H9 (cell line): Measurements from ENCODE around the gene ADNP2. TPM values are rescaled to one million over a fixed set of nuclear protein-coding genes. Genes with fewer than 3 reads are reported as not detected.

Experiments used
- DNase-seq: peaks from one replicate; pipeline ENCODE4 v3.0.0-alpha.2; 2017
- H2AFZ ChIP-seq: one replicate; pipeline ENCODE4 v1.6.1; 2013; ENCODE audit warnings: mild to moderate bottlenecking, low read length, control low read depth, moderate library complexity
- H2AK5ac ChIP-seq: 2 replicates; pipeline ENCODE4 v1.6.1; 2013; ENCODE audit warnings: low read length, control low read depth, mixed read lengths; ENCODE audit not compliant: insufficient read length
- H2BK120ac ChIP-seq: one replicate; pipeline ENCODE4 v1.6.1; 2013; ENCODE audit warnings: low read depth, mild to moderate bottlenecking, low read length, control low read depth, inconsistent platforms; ENCODE audit not compliant: poor library complexity, severe bottlenecking
- H2BK12ac ChIP-seq: 2 replicates; pipeline ENCODE4 v1.6.1; 2013; ENCODE audit warnings: low read length, control low read depth, mixed read lengths, low read depth; ENCODE audit not compliant: insufficient read length
- H2BK15ac ChIP-seq: 2 replicates; pipeline ENCODE4 v1.6.1; 2013; ENCODE audit warnings: low read depth, low read length, control low read depth
- H2BK20ac ChIP-seq: one replicate; pipeline ENCODE4 v1.6.1; 2013; ENCODE audit warnings: low read depth, mild to moderate bottlenecking, low read length, control low read depth, inconsistent platforms; ENCODE audit not compliant: poor library complexity, severe bottlenecking
- H2BK5ac ChIP-seq: 2 replicates; pipeline ENCODE4 v1.6.1; 2013; ENCODE audit warnings: low read length, control low read depth, mixed read lengths; ENCODE audit not compliant: insufficient read length
- H3K14ac ChIP-seq: 2 replicates; pipeline ENCODE4 v1.6.1; 2013; ENCODE audit warnings: low read length, control low read depth; ENCODE audit not compliant: insufficient read depth
- H3K18ac ChIP-seq: 2 replicates; pipeline ENCODE4 v1.6.1; 2013; ENCODE audit warnings: low read depth, mild to moderate bottlenecking, mixed read lengths, low read length, control low read depth; ENCODE audit not compliant: insufficient read length
- H3K23ac ChIP-seq: 2 replicates; pipeline ENCODE4 v1.6.1; 2013; ENCODE audit warnings: low read length, control low read depth, mixed read lengths, low read depth; ENCODE audit not compliant: insufficient read length
- H3K23me2 ChIP-seq: 2 replicates; pipeline ENCODE4 v1.6.1; 2013; ENCODE audit warnings: low read depth, mild to moderate bottlenecking, mixed read lengths, low read length, control low read depth; ENCODE audit not compliant: insufficient read length, poor library complexity, severe bottlenecking
- H3K27ac ChIP-seq: 2 replicates; pipeline ENCODE4 v1.5.1; 2013; ENCODE audit warnings: low read length, control low read depth, mixed read lengths, low read depth; ENCODE audit not compliant: insufficient read length
- H3K27me3 ChIP-seq: 2 replicates; pipeline ENCODE4 v1.6.1; 2013; ENCODE audit warnings: low read length, control low read depth, inconsistent platforms; ENCODE audit not compliant: insufficient read depth
- H3K4ac ChIP-seq: 2 replicates; pipeline ENCODE4 v1.6.1; 2013; ENCODE audit warnings: low read depth, mild to moderate bottlenecking, control low read depth, inconsistent platforms, low read length, moderate library complexity
- H3K4me1 ChIP-seq: 2 replicates; pipeline ENCODE4 v1.6.1; 2013; ENCODE audit warnings: low read length, control low read depth, inconsistent platforms; ENCODE audit not compliant: insufficient read depth
- H3K4me2 ChIP-seq: 2 replicates; pipeline ENCODE4 v1.6.1; 2013; ENCODE audit warnings: low read length, control low read depth, mixed read lengths; ENCODE audit not compliant: insufficient read length, insufficient read depth
- H3K56ac ChIP-seq: 2 replicates; pipeline ENCODE4 v1.6.1; 2013; ENCODE audit warnings: low read depth, mild to moderate bottlenecking, mixed read lengths, low read length, control low read depth; ENCODE audit not compliant: insufficient read length
- H3K79me1 ChIP-seq: 2 replicates; pipeline ENCODE4 v1.6.1; 2013; ENCODE audit warnings: low read depth, mild to moderate bottlenecking, moderate library complexity, low read length, control low read depth, inconsistent platforms; ENCODE audit not compliant: insufficient read depth, poor library complexity, severe bottlenecking
- H3K79me2 ChIP-seq: 2 replicates; pipeline ENCODE4 v1.6.1; 2013; ENCODE audit warnings: low read length, control low read depth, inconsistent platforms; ENCODE audit not compliant: insufficient read depth
- H3K9ac ChIP-seq: 2 replicates; pipeline ENCODE4 v1.6.1; 2013; ENCODE audit warnings: low read length, control low read depth, mixed read lengths; ENCODE audit not compliant: insufficient read length; ENCODE audit errors: extremely low read depth
- H3K9me3 ChIP-seq: one replicate; pipeline ENCODE4 v1.6.1; 2013; ENCODE audit warnings: low read depth, low read length, inconsistent platforms; ENCODE audit not compliant: control insufficient read depth
- H3T11ph ChIP-seq: one replicate; pipeline ENCODE4 v1.6.1; 2013; ENCODE audit warnings: mild to moderate bottlenecking, low read length, control low read depth, inconsistent platforms
- H4K20me1 ChIP-seq: one replicate; pipeline ENCODE4 v1.6.1; 2013; ENCODE audit not compliant: control insufficient read depth, insufficient read length, insufficient read depth
- H4K5ac ChIP-seq: 2 replicates; pipeline ENCODE4 v1.6.1; 2013; ENCODE audit warnings: low read depth, mild to moderate bottlenecking, mixed read lengths, low read length, control low read depth; ENCODE audit not compliant: insufficient read length
- H4K8ac ChIP-seq: replicated peaks from 2 replicates; pipeline ENCODE4 v1.6.1; 2013; ENCODE audit warnings: low read length, control low read depth, mixed read lengths, low read depth; ENCODE audit not compliant: insufficient read length
- H4K91ac ChIP-seq: 2 replicates; pipeline ENCODE4 v1.6.1; 2013; ENCODE audit warnings: low read depth, mild to moderate bottlenecking, moderate library complexity, mixed read lengths, low read length, control low read depth; ENCODE audit not compliant: insufficient read length
- H3K27ac Mint-ChIP-seq, 3 experiments: 2 replicates in 2 of 3; 3 replicates in 1 of 3; pipeline ENCODE4 v1.8.0; 2020 to 2021; ENCODE audit warnings: mixed read lengths in 3 of 3, mild to moderate bottlenecking in 1 of 3, moderate library complexity in 1 of 3
- H3K27me3 Mint-ChIP-seq: 2 replicates; pipeline ENCODE4 v1.8.0; 2021; ENCODE audit warnings: low read depth, mild to moderate bottlenecking, moderate library complexity, mixed read lengths
- H3K36me3 Mint-ChIP-seq, 3 experiments: 2 replicates in 2 of 3; 3 replicates in 1 of 3; pipeline ENCODE4 v1.8.0; 2020 to 2021; ENCODE audit warnings: low read depth in 3 of 3, mixed read lengths in 3 of 3; ENCODE audit not compliant: insufficient read depth in 1 of 3
- H3K4me1 Mint-ChIP-seq, 2 experiments: 2 replicates each; pipeline ENCODE4 v1.8.0; 2020; ENCODE audit warnings: mixed read lengths in 2 of 2
- H3K4me3 Mint-ChIP-seq, 2 experiments: 2 replicates in 1 of 2; 3 replicates in 1 of 2; pipeline ENCODE4 v1.8.0; 2020 to 2021; ENCODE audit warnings: mild to moderate bottlenecking in 2 of 2, mixed read lengths in 2 of 2, moderate library complexity in 1 of 2
- H3K9me3 Mint-ChIP-seq, 2 experiments: 2 replicates in 1 of 2; 3 replicates in 1 of 2; pipeline ENCODE4 v1.8.0; 2020; ENCODE audit warnings: mild to moderate bottlenecking in 2 of 2, mixed read lengths in 2 of 2, moderate library complexity in 1 of 2
- WGBS: extraction: QIAGEN DNeasy Blood & Tissue Kit; methylation state at CpG from one replicate; pipeline ENCODE4 v1.1.7; 2013; ENCODE audit warnings: missing lambda C conversion rate, low lambda C conversion rate, mixed read lengths; ENCODE audit not compliant: insufficient read length; ENCODE audit errors: extremely low coverage; 5-methylcytosine and 5-hydroxymethylcytosine counted together
- total RNA-seq: library from RNA; stranded (reverse); gene quantifications from 2 replicates; pipeline ENCODE4 v1.2.1, GENCODE V29; 2021
- TF ChIP-seq, protein P1 (sequence below): fragments of 200-600 bp; sonication (generic); conservative IDR thresholded peaks from 3 replicates; pipeline ENCODE4 v1.8.0; 2021; ENCODE audit warnings: antibody characterized with exemption, mild to moderate bottlenecking

ADNP2 gene
- total RNA-seq, 1 experiment from 2014 or later: 53.5 TPM

DNA sequence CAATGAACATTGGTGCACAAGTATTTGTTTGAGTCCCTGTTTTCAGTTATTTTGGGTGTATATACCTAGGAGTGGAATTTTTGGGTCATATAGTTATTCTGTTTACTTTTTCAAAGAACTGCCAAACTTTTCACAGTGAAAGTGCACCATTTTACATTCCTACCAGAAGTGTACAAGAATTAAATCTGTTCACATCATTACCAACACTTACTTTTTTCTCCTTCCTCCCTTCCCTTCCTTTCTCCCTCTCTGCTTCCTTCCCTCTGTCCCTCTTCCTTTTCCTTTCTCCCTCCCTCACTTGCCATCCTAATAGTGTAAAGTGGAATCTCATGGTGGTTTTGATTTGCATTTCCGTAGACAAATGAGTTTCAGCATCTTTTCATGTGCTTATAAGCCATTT lies 11.9 kb downstream of the ADNP2 start:
- no peak overlapping the region for H4K5ac ChIP-seq
- H3K9me3 ChIP-seq: no peaks in the 10 kb centered on the region
- no peak overlapping the region for H3K9ac ChIP-seq
- H3K27me3 Mint-ChIP-seq: no peaks in the 10 kb centered on the region
- H3K79me1 ChIP-seq: peaks cover 8% of the 10 kb centered on the region
- H3K23ac ChIP-seq: no peak overlapping the region
- H3K4me2 ChIP-seq: no peak overlapping the region
- no peak for DNase-seq
- H3K27me3 ChIP-seq: no peaks in the 10 kb centered on the region
- H3K4me1 Mint-ChIP-seq: peaks cover 68 to 85% of the 10 kb centered on the region in 2 experiments
- H3K27ac Mint-ChIP-seq: peak overlapping the region; percentile 38 to 76 (median 68); a peak in 6 of 7 replicates
- no peaks in the 10 kb centered on the region for H3K23me2 ChIP-seq
- no peak overlapping the region for H4K91ac ChIP-seq
- H3K14ac ChIP-seq: no peak overlapping the region
- TF ChIP-seq, protein P1, sequence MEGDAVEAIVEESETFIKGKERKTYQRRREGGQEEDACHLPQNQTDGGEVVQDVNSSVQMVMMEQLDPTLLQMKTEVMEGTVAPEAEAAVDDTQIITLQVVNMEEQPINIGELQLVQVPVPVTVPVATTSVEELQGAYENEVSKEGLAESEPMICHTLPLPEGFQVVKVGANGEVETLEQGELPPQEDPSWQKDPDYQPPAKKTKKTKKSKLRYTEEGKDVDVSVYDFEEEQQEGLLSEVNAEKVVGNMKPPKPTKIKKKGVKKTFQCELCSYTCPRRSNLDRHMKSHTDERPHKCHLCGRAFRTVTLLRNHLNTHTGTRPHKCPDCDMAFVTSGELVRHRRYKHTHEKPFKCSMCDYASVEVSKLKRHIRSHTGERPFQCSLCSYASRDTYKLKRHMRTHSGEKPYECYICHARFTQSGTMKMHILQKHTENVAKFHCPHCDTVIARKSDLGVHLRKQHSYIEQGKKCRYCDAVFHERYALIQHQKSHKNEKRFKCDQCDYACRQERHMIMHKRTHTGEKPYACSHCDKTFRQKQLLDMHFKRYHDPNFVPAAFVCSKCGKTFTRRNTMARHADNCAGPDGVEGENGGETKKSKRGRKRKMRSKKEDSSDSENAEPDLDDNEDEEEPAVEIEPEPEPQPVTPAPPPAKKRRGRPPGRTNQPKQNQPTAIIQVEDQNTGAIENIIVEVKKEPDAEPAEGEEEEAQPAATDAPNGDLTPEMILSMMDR: no peak
- H4K20me1 ChIP-seq: no peaks in the 10 kb centered on the region
- H3K18ac ChIP-seq: no peak overlapping the region
- WGBS: no CpG with 5 or more reads among the region's 1 CpG
- H3K4me3 Mint-ChIP-seq: no peak overlapping the region
- H3K79me2 ChIP-seq: peaks cover 28% of the 10 kb centered on the region; the same call in 1 of the 2 replicates
- no peak overlapping the region for H2BK5ac ChIP-seq
- peaks cover 53 to 65% (median 53%) of the 10 kb centered on the region in 3 experiments for H3K36me3 Mint-ChIP-seq
- no peak overlapping the region for H4K8ac ChIP-seq
- no peak overlapping the region for H2AFZ ChIP-seq
- no peak overlapping the region for H3K27ac ChIP-seq
- H2AK5ac ChIP-seq: no peak overlapping the region
- H3T11ph ChIP-seq: no peak overlapping the region
- H3K9me3 Mint-ChIP-seq: no peaks in the 10 kb centered on the region; a peak in 1 of 5 replicates
- H3K4ac ChIP-seq: no peak overlapping the region
- H2BK20ac ChIP-seq: no peak overlapping the region
- H3K56ac ChIP-seq: no peak overlapping the region
- H2BK15ac ChIP-seq: no peak overlapping the region
- no peak overlapping the region for H2BK12ac ChIP-seq
- no peak overlapping the region for H2BK120ac ChIP-seq
- 0 out of 2 replicates have a peak, but pooled peaks cover 3% of the 10 kb centered on the region for H3K4me1 ChIP-seq
